Astrocyte (in vitro differentiated cells and primary cell): ENCODE data around the gene SPDYE17. TPM values are rescaled to one million over a fixed set of nuclear protein-coding genes. Genes with fewer than 3 reads are reported as not detected.
"Not testable (repeated sequence)": the region's sequence is repeated elsewhere in the genome, so short reads cannot be mapped to it uniquely, and the experiment has no call there.

Source experiments
- DNase-seq: peaks from one replicate; pipeline ENCODE4 v3.0.0-alpha.2; 2010; ENCODE audit warnings: low read depth
- FAIRE-seq: peaks from 2 replicates; lab custom pipeline; 2011; peaks lifted over from hg19 to GRCh38; lab: Jason Lieb, UNC
- H2AFZ ChIP-seq: 2 replicates; pipeline ENCODE4 v1.6.0; 2012; ENCODE audit warnings: low read depth, low read length, inconsistent platforms
- H3K27ac ChIP-seq: 2 replicates; pipeline ENCODE4 v1.5.1; 2011; ENCODE audit warnings: low read depth, low read length, inconsistent platforms
- H3K27me3 ChIP-seq: 2 replicates; pipeline ENCODE4 v1.6.0; 2011; ENCODE audit warnings: low read length, inconsistent platforms; ENCODE audit not compliant: insufficient read depth
- H3K36me3 ChIP-seq: 2 replicates; pipeline ENCODE4 v1.5.1; 2011; ENCODE audit warnings: low read length, inconsistent platforms; ENCODE audit not compliant: insufficient read depth
- H3K4me1 ChIP-seq: 2 replicates; pipeline ENCODE4 v1.5.1; 2011; ENCODE audit warnings: low read length, inconsistent platforms; ENCODE audit not compliant: insufficient read depth
- H3K4me2 ChIP-seq: 2 replicates; pipeline ENCODE4 v1.6.0; 2012; ENCODE audit warnings: low read length, inconsistent platforms
- H3K4me3 ChIP-seq: 2 replicates; pipeline ENCODE4 v1.5.1; 2011; ENCODE audit warnings: low read depth, mild to moderate bottlenecking, low read length, inconsistent platforms; ENCODE audit not compliant: insufficient read depth
- H3K79me2 ChIP-seq: 2 replicates; pipeline ENCODE4 v1.6.0; 2012; ENCODE audit warnings: mild to moderate bottlenecking, low read length, inconsistent platforms; ENCODE audit not compliant: insufficient read depth
- H3K9ac ChIP-seq: 2 replicates; pipeline ENCODE4 v1.6.0; 2012; ENCODE audit warnings: mild to moderate bottlenecking, low read length, inconsistent platforms
- H3K9me3 ChIP-seq: 2 replicates; pipeline ENCODE4 v1.5.1; 2012; ENCODE audit warnings: low read depth, mild to moderate bottlenecking, low read length, inconsistent platforms; ENCODE audit not compliant: insufficient read depth
- H4K20me1 ChIP-seq: 2 replicates; pipeline ENCODE4 v1.6.0; 2012; ENCODE audit warnings: low read length, inconsistent platforms; ENCODE audit not compliant: insufficient read depth
- H3K27ac Mint-ChIP-seq: one replicate; pipeline ENCODE4 v1.8.0; 2021; ENCODE audit warnings: mild to moderate bottlenecking, mixed read lengths; ENCODE audit not compliant: unreplicated experiment
- H3K27me3 Mint-ChIP-seq: one replicate; pipeline ENCODE4 v1.8.0; 2021; ENCODE audit warnings: low read depth, mixed read lengths; ENCODE audit not compliant: unreplicated experiment
- H3K36me3 Mint-ChIP-seq: one replicate; pipeline ENCODE4 v1.8.0; 2021; ENCODE audit warnings: low read depth, mixed read lengths; ENCODE audit not compliant: unreplicated experiment
- H3K4me1 Mint-ChIP-seq: one replicate; pipeline ENCODE4 v1.8.0; 2021; ENCODE audit warnings: low read depth, mixed read lengths; ENCODE audit not compliant: unreplicated experiment
- H3K4me3 Mint-ChIP-seq: one replicate; pipeline ENCODE4 v1.8.0; 2021; ENCODE audit warnings: mild to moderate bottlenecking, moderate library complexity, mixed read lengths; ENCODE audit not compliant: unreplicated experiment
- H3K9me3 Mint-ChIP-seq: one replicate; pipeline ENCODE4 v1.8.0; 2021; ENCODE audit warnings: mild to moderate bottlenecking, mixed read lengths; ENCODE audit not compliant: unreplicated experiment
- total RNA-seq: library from RNA; stranded (reverse); gene quantifications from 2 replicates; pipeline ENCODE4 v1.2.1, GENCODE V29; 2021

Gene SPDYE17
- total RNA-seq, 1 donor from 2014 or later = not detected

DNA sequence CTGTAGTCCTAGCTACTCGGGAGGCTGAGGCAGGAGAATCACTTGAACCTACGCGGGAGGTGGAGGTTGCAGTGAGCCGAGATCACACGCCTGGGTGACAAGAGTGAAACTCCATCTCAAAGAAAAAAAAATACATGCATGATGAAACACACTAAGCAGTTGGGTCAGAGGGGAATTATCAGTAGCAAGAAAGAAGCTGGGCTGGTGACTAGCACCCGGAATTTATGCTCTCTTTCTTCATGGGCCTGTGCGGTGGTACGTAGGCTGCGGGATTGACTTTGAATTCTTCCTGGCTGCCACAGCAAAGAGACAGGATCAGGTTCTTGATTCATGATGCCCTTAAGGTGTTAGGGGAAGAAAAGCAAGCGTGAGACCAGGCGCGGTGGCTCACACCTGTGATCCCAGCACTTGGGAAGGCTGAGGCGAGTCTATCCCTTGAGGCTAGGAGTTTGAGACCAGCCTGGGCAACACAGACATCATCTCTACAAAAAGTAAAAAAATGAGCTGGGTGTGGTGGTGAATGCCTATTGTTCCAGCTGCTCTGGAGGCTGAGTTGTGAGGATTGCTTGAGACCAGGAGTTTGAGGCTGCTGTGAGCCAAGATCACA lies 54.3 kb downstream of the SPDYE17 start:
- not testable (repeated sequence) for H3K79me2 ChIP-seq, H3K27me3 ChIP-seq, H3K9ac ChIP-seq, H3K4me3 Mint-ChIP-seq, DNase-seq, H3K36me3 ChIP-seq, H3K4me1 Mint-ChIP-seq, H3K4me2 ChIP-seq, H3K27ac ChIP-seq, FAIRE-seq, H3K4me3 ChIP-seq, H3K27me3 Mint-ChIP-seq, H3K4me1 ChIP-seq, H3K27ac Mint-ChIP-seq, H3K9me3 Mint-ChIP-seq, H3K9me3 ChIP-seq, H4K20me1 ChIP-seq, H2AFZ ChIP-seq, H3K36me3 Mint-ChIP-seq

DNA sequence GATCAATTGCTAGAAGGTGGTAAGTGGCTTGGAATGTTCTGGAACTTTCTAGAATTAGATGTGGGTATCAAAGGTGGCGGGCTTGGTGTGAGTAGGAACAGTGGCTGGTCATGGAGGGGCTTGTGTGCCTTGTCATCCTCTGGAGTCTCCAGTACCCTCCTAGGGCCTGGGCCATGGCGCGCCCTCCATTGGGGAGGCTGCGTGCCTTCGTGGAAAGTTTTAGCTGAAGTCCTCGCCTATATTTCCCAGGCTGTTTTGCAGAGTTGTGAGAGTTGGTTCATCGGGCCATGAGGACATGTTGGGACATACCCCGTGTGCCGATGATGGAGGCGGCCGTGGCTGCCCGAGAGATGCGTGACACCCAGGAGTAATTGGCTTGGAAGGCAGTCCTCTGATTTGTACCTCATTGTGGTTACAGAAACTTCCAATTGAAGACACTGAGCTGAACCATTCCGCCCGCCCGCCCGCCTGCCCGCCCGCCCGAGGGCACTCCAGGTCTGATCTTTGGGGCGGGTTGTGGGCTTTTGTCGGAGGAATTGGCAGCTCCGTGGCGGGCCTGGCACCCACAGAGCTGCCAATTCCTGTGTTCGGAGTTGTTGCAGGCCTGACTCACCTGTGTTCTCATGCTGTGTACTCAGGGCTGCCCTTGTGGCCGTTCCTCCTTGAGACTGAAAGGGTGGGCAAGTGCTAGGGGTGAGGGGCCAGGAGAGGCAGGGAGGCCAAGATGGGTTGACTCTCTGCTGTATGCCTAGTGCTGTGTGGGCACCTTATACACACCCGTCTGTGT lies 57.2 kb downstream of the SPDYE17 start:
- H3K79me2 ChIP-seq, H2AFZ ChIP-seq, H3K27me3 Mint-ChIP-seq, H3K4me3 Mint-ChIP-seq, H3K4me2 ChIP-seq, H3K4me1 Mint-ChIP-seq, H3K36me3 Mint-ChIP-seq, DNase-seq, H4K20me1 ChIP-seq, H3K4me1 ChIP-seq, H3K27ac Mint-ChIP-seq, H3K27me3 ChIP-seq, H3K36me3 ChIP-seq, H3K9me3 ChIP-seq, H3K27ac ChIP-seq, FAIRE-seq, H3K9ac ChIP-seq, H3K9me3 Mint-ChIP-seq, H3K4me3 ChIP-seq: not testable (repeated sequence)

DNA sequence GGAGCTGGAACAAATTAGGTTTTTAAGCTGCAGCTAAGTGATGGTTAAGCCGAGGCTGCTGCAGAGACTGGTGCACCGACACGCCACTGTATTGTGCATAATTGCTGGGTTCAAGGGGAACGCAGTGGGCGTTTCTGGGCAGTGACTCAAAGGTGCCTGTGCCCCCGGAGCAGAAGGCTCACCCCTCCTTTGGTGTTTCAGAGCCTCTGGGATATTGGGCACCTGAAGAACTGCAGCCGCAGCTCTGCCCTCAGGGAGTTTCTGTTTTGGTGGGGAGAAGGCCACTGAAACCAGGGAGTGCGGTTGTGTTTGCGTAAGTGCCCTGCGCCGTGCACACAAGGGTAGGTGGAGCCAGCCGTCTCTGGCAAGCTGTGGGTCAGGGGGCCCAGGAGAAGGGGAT lies 57.8 kb downstream of the SPDYE17 start:
- not testable (repeated sequence) for H3K4me1 Mint-ChIP-seq, FAIRE-seq, H3K4me1 ChIP-seq, H3K79me2 ChIP-seq, H3K27me3 Mint-ChIP-seq, H3K27ac ChIP-seq, H3K4me2 ChIP-seq, H3K9me3 Mint-ChIP-seq, H3K27ac Mint-ChIP-seq, H3K36me3 Mint-ChIP-seq, H3K4me3 Mint-ChIP-seq, H3K4me3 ChIP-seq, H3K27me3 ChIP-seq, H2AFZ ChIP-seq, H3K36me3 ChIP-seq, H3K9me3 ChIP-seq, H3K9ac ChIP-seq, DNase-seq, H4K20me1 ChIP-seq

DNA sequence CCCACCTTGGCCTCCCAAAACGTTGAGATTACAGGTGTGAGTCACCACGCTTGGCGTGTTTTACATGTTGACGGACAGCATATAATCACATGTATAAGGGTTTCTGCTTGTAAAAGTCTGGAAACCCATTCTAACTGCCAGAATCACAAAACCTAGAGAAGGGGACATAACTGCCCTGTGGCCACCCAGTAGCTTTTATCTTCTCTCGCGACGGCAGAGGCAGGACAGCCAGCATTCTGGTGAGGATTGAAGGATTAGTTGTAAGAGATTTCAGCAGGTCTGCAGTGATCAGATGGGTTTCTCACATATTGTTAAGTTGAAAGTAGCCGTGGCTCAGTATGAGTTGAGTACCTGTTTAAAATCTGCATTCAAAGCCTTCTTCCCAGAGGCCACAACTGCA lies 59.8 kb downstream of the SPDYE17 start:
- H3K36me3 ChIP-seq, DNase-seq, H3K4me1 ChIP-seq, H3K4me3 ChIP-seq, H3K27ac Mint-ChIP-seq, H3K27me3 ChIP-seq, H2AFZ ChIP-seq, H3K9me3 Mint-ChIP-seq, H3K4me2 ChIP-seq, H3K36me3 Mint-ChIP-seq, H3K27me3 Mint-ChIP-seq, H3K27ac ChIP-seq, H4K20me1 ChIP-seq, H3K79me2 ChIP-seq, H3K9ac ChIP-seq, H3K4me1 Mint-ChIP-seq, H3K9me3 ChIP-seq, FAIRE-seq, H3K4me3 Mint-ChIP-seq: not testable (repeated sequence)

Other genes starting within 250 kb of the SPDYE17 start
- not detected in 2 replicates for gene SPDYE18, start 30.2 kb upstream of the SPDYE17 start, total RNA-seq
- 1.8 and 2.0 TPM in 2 replicates for gene CCDC146, start 90.3 kb upstream of the SPDYE17 start, total RNA-seq
- not detected in 2 replicates for gene FGL2, start 167.5 kb upstream of the SPDYE17 start, total RNA-seq